Posterior vena cava (tissue), 2 donors: ENCODE results near the gene PLEKHJ1. TPM values are rescaled to one million over a fixed set of nuclear protein-coding genes. Genes with fewer than 3 reads are reported as not detected.

Experiments
- DNase-seq: peaks from one replicate; pipeline ENCODE4 v3.0.0-alpha.2; 2020; ENCODE audit warnings: low spot score
- intact Hi-C, 2 donors: fragments of 100-400 bp; cut with DNase I; formaldehyde crosslinking; loops; one replicate each; pipeline versions ENCODE4 v1.14.1 to v1.14.2; 2022 to 2023
- total RNA-seq, 2 donors: library from RNA; stranded (reverse); fragmentation: NEBNext Ultra II Directional; extraction: Animal tissue kit (Norgen Biotek cat#: 25700); gene quantifications; one replicate each; pipeline ENCODE4 v1.2.1, GENCODE V29; 2021
- donor health status: DM: yes; HTN: yes; CAD: no.
- donor health status: DM: yes; HTN: yes; CAD: no.

Gene PLEKHJ1
- total RNA-seq, 2 donors from 2014 or later = 24.3 to 27.6 TPM

GRCh38 chr19:2240881-2241760 is 5.0 kb upstream of the PLEKHJ1 start:
- intact Hi-C loops = loop anchor here in 1 of 2 donors (2.0 kb wide), 1 partner anchor 32 kb away; no protein-coding TSS in a partner anchor
- no peak for DNase-seq

DNA sequence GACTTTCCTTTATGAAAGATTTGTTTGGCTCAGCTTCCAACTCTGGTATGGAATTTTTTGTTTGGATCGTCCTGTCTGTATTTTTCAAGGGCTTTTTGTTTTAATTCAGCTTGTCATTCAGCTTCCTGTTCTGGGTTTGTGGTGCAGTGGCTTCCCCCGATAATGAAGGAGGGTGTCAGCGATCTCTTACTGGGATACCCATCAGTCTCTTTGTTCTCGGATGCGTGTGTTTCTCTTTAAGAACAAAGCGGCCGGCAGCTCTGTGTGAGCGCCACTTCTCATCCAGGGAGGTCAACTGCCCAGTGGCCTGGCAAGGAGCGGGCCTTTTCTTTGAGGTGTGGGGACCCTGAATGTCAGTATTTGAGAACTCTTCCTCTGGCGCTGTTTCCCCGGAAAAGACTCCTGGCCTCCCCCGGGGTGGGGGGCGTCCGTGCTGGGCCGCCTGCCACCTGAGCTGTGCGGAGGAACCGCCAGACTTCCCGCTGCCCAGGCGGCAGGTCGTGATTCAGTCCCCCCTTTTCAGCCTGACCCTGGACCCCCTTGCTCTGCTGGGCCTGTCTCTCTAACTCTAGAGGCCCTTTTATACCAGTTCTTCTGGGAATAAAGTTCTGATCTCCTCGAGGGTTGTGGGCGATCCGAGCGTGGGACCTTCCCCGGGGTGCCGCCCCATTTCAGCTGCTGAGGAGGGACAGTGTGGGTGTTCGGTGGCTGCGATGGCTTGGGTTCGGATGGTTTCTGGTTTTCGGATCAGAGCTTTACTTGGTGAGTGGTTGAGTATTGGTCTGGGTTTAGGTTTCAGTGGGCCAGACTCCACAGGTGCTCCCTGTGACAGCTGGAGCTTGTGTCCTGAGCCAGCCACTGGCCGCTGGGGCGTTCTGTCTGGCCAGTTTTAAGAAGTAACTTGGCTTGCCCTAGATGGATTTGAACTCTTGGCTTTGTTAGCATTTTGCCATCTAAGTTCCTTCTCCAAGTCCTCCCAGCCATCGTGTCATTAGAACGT is 3.9 kb upstream of the PLEKHJ1 start:
- no peak for DNase-seq
- intact Hi-C loops = loop anchor here (2.0 to 10.0 kb wide), 2 partner anchors 33 to 85 kb away; partner anchors contain the start of gene AP3D1 (in 1 of the 2)

- DNase-seq = no peak
- intact Hi-C loops = loop anchor here in 1 of 2 donors (10.0 kb wide), 1 partner anchor 84 kb away; the partner anchor contains the start of gene AP3D1
Observed at GRCh38 chr19:2239173-2239572, 3.0 kb upstream of the PLEKHJ1 start.

DNA sequence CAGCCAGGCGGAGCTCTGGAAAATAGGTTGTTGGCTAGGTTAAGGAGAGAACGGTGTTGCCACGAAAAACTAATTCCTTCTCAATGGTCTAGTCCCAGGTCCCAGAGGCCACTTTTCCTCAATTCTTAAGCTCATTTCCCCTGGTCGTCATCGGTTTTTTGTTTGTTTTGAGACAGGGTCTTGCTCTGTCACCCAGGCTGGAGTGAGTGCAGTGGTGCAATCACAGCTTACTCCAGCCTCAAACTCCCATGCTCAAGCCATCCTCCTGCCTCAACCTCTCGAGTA is 1.7 kb upstream of the PLEKHJ1 start:
- DNase-seq = no peak
- intact Hi-C loops = loop anchor here in 1 of 2 donors (1.0 to 10.0 kb wide), 2 partner anchors 14 to 83 kb away; partner anchors contain the start of gene AP3D1

DNA sequence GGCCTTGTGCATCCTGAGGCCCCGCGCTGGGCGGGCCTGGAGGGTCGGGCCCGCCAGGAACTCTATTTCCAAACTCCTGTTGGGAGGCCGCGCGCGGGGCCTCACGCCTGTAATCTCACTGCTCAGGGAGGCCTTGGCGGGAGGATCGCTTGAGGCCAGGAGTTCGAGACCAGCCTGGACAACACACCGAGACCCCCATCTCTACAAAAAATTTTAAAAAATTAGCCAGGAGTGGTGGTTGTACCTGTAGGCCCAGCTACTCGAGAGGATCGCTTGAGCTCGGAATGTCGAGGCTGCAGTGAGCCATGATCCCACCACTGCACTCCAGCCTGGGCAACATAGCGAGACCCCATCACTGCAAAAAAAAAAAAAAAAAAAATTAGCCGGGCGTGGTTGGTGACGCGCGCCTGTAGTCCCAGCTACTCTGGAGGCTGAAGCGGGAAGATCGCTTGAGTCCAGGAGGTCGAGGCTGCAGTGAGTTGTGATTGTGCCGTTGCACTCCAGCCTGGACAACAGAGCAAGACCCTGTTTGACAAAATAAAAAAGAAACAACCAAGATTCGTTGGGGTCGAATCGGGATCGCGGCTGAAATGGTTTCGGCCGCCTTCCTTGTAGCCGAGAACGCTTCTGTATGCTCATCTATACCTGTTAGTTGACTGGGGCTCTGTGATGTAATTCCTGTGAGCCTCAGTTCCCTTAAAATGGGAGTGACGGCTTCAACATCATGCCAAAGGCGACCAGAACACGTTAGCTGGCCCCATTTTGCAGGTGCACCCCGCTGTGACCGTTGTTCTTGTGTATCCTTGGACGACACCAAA is 1.1 kb upstream of the PLEKHJ1 start:
- intact Hi-C loops = loop anchor here in 1 of 2 donors (1.0 to 10.0 kb wide), 2 partner anchors 15 to 82 kb away; partner anchors contain the start of gene AP3D1
- no peak for DNase-seq

GRCh38 chr19:2236064-2236313 is 140 bp downstream of the PLEKHJ1 start:
- intact Hi-C loops = loop anchor here in 1 of 2 donors (10.0 kb wide), 1 partner anchor 81 kb away; the partner anchor contains the start of gene AP3D1
- no peak for DNase-seq

DNA sequence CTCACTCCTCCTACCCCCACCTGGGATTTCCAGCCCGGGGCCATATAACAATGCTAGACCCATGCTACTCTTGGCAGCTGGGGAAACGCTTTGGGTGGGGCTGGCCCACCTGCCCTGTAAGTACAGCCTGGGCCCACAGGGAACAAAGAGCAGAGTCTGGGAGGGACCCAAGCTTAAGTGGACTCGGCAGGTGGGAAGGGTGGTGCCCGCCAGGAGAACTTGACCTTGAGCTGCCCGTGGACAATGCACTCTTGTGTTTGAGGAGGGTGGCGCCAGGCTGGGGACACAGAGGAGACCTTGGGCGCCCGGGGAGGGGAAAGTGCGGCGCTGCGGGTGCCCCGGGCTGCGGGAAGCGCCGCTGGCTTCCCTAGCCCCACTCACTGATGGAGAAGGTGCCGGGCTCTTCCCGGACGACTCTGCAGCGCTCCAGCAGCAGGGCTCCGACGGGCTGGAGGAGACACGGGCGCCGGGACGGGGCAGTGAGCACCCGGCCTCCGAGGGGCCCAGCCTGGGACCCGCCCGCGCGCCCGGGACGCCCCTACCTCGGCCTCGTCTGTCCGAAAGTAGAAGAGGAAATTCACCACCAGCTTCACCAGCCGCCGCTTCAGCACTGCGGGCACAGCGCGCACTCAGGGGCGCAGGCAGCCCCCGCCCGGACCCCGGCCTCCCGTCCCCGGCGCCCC is 607 bp downstream of the PLEKHJ1 start:
- intact Hi-C loops = loop anchor here in 1 of 2 donors (10.0 kb wide), 1 partner anchor 81 kb away; the partner anchor contains the start of gene AP3D1
- DNase-seq = no peak

- DNase-seq = no peak
- intact Hi-C loops = loop anchor here (1.0 to 10.0 kb wide), 3 partner anchors 73 to 133 kb away; partner anchors contain the start of genes AP3D1 (in 1 of the 2) and DOT1L (in 1 of the 2)
Observed at GRCh38 chr19:2234996-2235380, 1.1 kb downstream of the PLEKHJ1 start.

DNA sequence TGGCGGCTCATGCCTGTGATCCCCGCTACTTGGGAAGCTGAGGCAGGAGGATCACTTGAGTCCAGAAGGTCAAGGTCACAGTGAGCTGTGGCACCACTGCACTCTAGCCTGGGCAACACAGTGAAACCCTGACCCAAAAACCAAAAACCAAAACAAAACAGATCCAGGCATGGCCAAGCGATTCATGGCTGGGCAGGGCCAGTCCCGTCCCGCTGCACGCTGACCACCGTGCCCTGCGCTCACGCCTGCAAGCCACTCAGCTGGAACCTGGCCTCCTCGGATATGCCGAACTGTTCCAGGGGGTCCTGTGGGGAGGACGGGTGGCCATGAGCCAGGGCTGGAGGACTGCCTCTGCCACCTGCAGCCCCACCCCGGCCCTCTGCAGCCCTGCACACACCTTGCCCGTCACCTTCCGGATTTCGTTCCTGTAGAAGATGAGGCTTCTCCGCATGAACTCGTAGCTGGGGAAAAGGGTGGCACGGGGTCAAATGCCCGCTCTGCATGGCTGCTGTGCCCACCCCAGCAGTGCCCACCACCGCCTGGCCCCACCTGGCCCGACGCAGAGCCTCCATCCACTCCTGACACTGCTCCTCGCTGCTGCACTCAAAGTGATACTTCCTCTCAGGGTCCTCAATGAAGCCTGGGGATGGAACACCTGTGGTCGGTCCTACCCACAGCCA is 2.4 kb downstream of the PLEKHJ1 start:
- no peak for DNase-seq
- intact Hi-C loops = loop anchor here (1.0 to 10.0 kb wide), 3 partner anchors 71 to 135 kb away; partner anchors contain the start of genes AP3D1 (in 1 of the 2) and DOT1L (in 1 of the 2)

DNA sequence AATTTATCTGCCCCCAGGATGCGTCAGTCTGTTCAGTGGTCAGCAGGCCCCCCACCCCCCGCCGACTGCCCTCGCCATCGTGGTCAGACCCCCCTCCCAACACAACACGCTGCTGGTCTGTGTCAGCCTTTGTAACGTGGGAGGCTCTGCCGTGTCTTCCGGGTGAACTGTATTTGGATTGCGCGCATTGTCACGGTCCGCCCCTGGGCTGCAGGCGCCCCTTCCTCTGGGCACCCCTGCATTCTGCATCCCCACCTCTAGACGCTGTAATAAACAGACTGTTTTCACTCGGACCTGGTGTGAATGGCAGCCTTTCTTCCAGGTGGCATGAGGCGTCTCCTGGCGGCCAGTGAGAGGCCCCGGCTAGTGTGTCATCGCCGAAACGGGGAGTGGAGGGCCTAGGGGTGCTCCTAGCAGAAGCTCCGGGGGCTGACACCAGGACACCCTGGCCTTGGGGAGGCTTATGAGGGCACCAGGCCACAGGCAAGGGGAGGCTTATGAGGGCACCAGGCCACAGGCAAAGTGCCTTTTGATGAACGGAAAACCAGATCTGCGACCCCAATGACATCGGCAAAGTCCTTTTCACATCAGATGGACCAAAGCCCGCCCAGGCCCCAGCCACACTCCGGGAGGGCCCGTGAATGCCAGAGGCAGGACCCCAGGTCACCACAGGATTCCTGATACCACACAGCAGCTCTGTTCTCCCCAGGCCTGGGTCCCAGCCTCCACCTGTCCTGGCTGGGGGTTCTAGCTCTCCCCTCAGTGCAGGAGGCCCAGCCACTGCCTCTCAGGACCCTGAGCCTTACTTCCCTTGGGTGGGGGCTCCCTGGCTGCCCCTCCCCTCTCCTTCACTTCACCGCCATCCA is 3.6 kb downstream of the PLEKHJ1 start:
- DNase-seq = no peak
- intact Hi-C loops = loop anchor here (5.0 to 10.0 kb wide), 2 partner anchors 70 to 78 kb away; partner anchors contain the start of genes AP3D1 (in 1 of the 2) and DOT1L (in 1 of the 2)

DNA sequence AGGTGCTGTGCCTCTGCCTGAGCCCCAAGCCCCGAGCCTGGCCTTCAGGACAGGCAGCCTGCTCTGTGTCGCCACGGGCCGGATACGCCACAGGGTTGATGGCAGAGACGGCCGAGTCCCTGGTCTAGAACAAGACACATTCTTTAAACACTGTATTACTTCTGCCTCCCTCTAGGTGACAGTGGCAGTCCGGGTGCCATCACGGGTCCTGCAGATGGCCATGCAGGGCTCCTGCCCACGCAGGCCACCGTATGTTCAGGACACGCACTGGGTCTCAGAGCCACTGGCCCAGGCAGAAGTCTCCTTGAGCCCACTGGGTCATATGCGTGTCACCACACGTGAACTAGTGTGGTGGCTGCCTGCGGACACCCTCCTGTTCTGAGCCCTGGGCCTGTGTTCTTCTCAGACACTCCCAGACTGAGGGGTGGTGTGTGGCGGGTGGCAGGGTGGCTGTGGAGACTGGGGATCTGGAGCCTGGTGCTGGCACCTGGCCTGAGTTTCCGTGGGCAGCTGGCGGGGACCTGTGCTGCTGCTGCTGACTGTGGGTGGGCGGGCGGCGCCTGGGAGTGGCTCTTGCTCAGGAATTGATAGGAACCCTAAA is 4.4 kb downstream of the PLEKHJ1 start:
- no peak for DNase-seq
- intact Hi-C loops = loop anchor here (5.0 to 10.0 kb wide), 2 partner anchors 69 to 77 kb away; partner anchors contain the start of genes AP3D1 (in 1 of the 2) and DOT1L (in 1 of the 2)

- intact Hi-C loops = loop anchor here (5.0 to 10.0 kb wide), 2 partner anchors 69 to 76 kb away; partner anchors contain the start of genes AP3D1 (in 1 of the 2) and DOT1L (in 1 of the 2)
- no peak for DNase-seq
Observed at GRCh38 chr19:2230807-2231533, 5.2 kb downstream of the PLEKHJ1 start.

DNA sequence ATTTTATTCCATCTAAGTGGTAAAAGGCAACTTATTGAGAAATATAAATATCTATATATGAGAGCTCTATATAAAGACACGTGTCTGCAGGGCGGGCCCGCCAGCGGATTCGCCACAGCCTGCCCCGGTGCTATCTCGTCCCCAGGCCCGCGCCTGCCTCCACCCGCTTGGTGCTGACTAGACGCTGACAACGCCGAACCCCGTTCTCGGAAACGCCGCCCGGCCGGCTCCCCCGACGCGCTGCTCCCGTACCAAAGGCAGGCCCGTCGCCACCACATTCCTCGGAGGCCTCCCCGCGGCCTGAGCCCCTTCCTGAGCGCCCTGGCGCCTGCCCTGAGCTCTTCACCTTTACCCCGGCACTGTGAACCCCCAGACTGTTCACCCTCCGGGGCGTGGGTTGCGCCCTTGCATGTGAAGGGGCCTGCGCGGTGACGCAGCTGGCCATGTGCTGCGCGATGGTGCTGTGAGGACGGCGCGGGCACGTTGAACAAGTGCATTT is 6.0 kb downstream of the PLEKHJ1 start:
- DNase-seq = no peak
- intact Hi-C loops = loop anchor here (5.0 to 10.0 kb wide), 2 partner anchors 68 to 75 kb away; partner anchors contain the start of genes AP3D1 (in 1 of the 2) and DOT1L (in 1 of the 2)

GRCh38 chr19:2229103-2230032 is 6.8 kb downstream of the PLEKHJ1 start:
- DNase-seq = no peak
- intact Hi-C loops = loop anchor here (1.0 to 10.0 kb wide), 3 partner anchors 15 to 75 kb away; partner anchors contain the start of genes AP3D1 (in 1 of the 2) and DOT1L (in 1 of the 2)
